Measurements from ENCODE around the gene PEX7.

GRCh38 chr6:136822046-136822375 is 381 bp upstream of the PEX7 start:
- TF ChIP-seq POLR2A (IDR thresholded peaks at IDR 0.05) (no peak), CTCF (IDR thresholded peaks at IDR 0.05) (no peak)

Data from stomach (tissue), 4 donors.